DOHH2 (cell line): ENCODE results near the gene PLSCR2.

Source experiments
- H3F3A ChIP-seq: fragments of 200-600 bp; sonication (generic), shearing (Covaris generic); 2 replicates; pipeline ENCODE4 v1.6.0; 2016; ENCODE audit warnings: antibody characterized with exemption, mild to moderate bottlenecking; ENCODE audit not compliant: control insufficient read depth, insufficient read depth
- H3K27ac ChIP-seq: fragments of 200-600 bp; sonication (generic); 2 replicates; pipeline ENCODE4 v1.5.1; 2014; ENCODE audit warnings: low read depth, mild to moderate bottlenecking, low read length, moderate library complexity
- H3K27me3 ChIP-seq: fragments of 200-600 bp; sonication (generic); 2 replicates; pipeline ENCODE4 v1.6.1; 2014; ENCODE audit warnings: mild to moderate bottlenecking, low read length, mixed read lengths; ENCODE audit not compliant: control insufficient read depth
- H3K36me3 ChIP-seq: fragments of 200-600 bp; sonication (generic); 2 replicates; pipeline ENCODE4 v1.6.1; 2014; ENCODE audit warnings: mild to moderate bottlenecking, low read length, moderate library complexity, mixed read lengths; ENCODE audit not compliant: control insufficient read depth
- H3K4me1 ChIP-seq: fragments of 200-600 bp; sonication (generic); 2 replicates; pipeline ENCODE4 v1.6.1; 2014; ENCODE audit warnings: mild to moderate bottlenecking, low read length, mixed read lengths; ENCODE audit not compliant: control insufficient read depth
- H3K4me2 ChIP-seq: fragments of 200-600 bp; sonication (generic); 2 replicates; pipeline ENCODE4 v1.6.0; 2014; ENCODE audit warnings: mild to moderate bottlenecking, low read length, moderate library complexity
- H3K4me3 ChIP-seq: fragments of 200-600 bp; sonication (generic); 2 replicates; pipeline ENCODE4 v1.5.1; 2014; ENCODE audit warnings: mild to moderate bottlenecking, low read length, mixed read lengths
- H3K79me2 ChIP-seq: fragments of 200-600 bp; sonication (generic); 2 replicates; pipeline ENCODE4 v1.6.1; 2014; ENCODE audit warnings: mild to moderate bottlenecking, low read length, mixed read lengths; ENCODE audit not compliant: control insufficient read depth
- H3K9me2 ChIP-seq: fragments of 200-600 bp; sonication (generic); replicated peaks from 2 replicates; pipeline ENCODE4 v1.6.1; 2014; ENCODE audit warnings: mild to moderate bottlenecking, low read length, mixed read lengths; ENCODE audit not compliant: control insufficient read depth
- H3K9me3 ChIP-seq: fragments of 200-600 bp; sonication (generic); 2 replicates; pipeline ENCODE4 v1.6.1; 2014; ENCODE audit warnings: antibody characterized with exemption, low read length, mixed read lengths; ENCODE audit not compliant: control insufficient read depth, insufficient read depth
- H4K20me1 ChIP-seq: fragments of 200-600 bp; sonication (generic); 2 replicates; pipeline ENCODE4 v1.6.0; 2014; ENCODE audit warnings: low read depth, mild to moderate bottlenecking, antibody characterized with exemption, low read length, moderate library complexity; ENCODE audit not compliant: control insufficient read depth, insufficient read depth
- CTCF ChIP-seq: fragments of 200-600 bp; sonication (generic); IDR thresholded peaks from one replicate; pipeline ENCODE4 v1.5.1; 2014; ENCODE audit warnings: antibody characterized with exemption, mild to moderate bottlenecking, low read depth, low read length; ENCODE audit not compliant: poor library complexity, severe bottlenecking
- EZH2phosphoT487 ChIP-seq: fragments of 200-600 bp; sonication (generic); IDR thresholded peaks from 2 replicates; pipeline ENCODE4 v1.6.1; 2017; ENCODE audit warnings: borderline replicate concordance, mild to moderate bottlenecking, antibody characterized with exemption, low read length, moderate library complexity, mixed read lengths

Gene PLSCR2

GRCh38 chr3:146386936-146387335 is 82.4 kb downstream of the PLSCR2 start:
- H3K4me2 ChIP-seq = no peak overlapping the region
- no peak overlapping the region for H3K4me3 ChIP-seq
- no peaks in the 10 kb centered on the region for H3K9me2 ChIP-seq
- no peaks in the 10 kb centered on the region for H3K79me2 ChIP-seq
- no peaks in the 10 kb centered on the region for H3F3A ChIP-seq
- no peaks in the 10 kb centered on the region for H3K36me3 ChIP-seq
- H3K4me1 ChIP-seq = no peaks in the 10 kb centered on the region
- no peak for TF ChIP-seq CTCF
- TF ChIP-seq EZH2phosphoT487 = no peak
- H3K9me3 ChIP-seq = no peaks in the 10 kb centered on the region
- no peaks in the 10 kb centered on the region for H3K27me3 ChIP-seq
- no peak overlapping the region for H3K27ac ChIP-seq
- no peaks in the 10 kb centered on the region for H4K20me1 ChIP-seq

GRCh38 chr3:146384786-146385185 is 84.6 kb downstream of the PLSCR2 start:
- Histone ChIP-seq H3K79me2 (no peaks in the 10 kb centered on the region), H4K20me1 (no peaks in the 10 kb centered on the region), H3K9me3 (no peaks in the 10 kb centered on the region), H3K4me2 (no peak overlapping the region), H3K4me3 (no peak overlapping the region), H3K9me2 (no peaks in the 10 kb centered on the region), H3K4me1 (no peaks in the 10 kb centered on the region), H3K27ac (no peak overlapping the region), H3F3A (no peaks in the 10 kb centered on the region), H3K27me3 (no peaks in the 10 kb centered on the region), H3K36me3 (no peaks in the 10 kb centered on the region)
- TF ChIP-seq EZH2phosphoT487 = no peak
- TF ChIP-seq CTCF = no peak
